Fibroblast of mammary gland (primary cell): Measurements from ENCODE around the gene SALL3.

Source experiments
- DNase-seq: peaks from one replicate; pipeline ENCODE4 v3.0.0-alpha.2; 2010; ENCODE audit warnings: low read depth
- H3K4me3 ChIP-seq: 2 replicates; pipeline ENCODE4 v1.5.1; 2011; ENCODE audit warnings: low read depth, mild to moderate bottlenecking, low read length, moderate library complexity; ENCODE audit not compliant: control insufficient read depth
- TF ChIP-seq, protein P1 (sequence below): conservative IDR thresholded peaks from 2 replicates; pipeline ENCODE4 v1.5.1; 2011; ENCODE audit warnings: low read depth, low read length, inconsistent platforms; ENCODE audit not compliant: control insufficient read depth, insufficient read depth

Gene SALL3

DNA sequence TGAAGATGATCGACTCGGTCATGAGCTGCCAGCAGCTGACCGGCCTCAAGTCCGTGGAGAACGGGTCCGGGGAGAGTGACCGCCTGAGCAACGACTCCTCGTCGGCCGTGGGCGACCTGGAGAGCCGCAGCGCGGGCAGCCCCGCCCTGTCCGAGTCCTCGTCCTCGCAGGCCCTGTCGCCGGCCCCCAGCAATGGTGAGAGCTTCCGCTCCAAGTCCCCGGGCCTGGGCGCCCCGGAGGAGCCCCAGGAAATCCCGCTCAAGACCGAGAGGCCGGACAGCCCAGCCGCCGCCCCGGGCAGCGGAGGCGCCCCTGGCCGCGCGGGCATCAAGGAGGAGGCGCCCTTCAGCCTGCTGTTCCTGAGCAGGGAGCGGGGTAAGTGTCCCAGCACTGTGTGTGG is 14.9 kb downstream of the SALL3 start:
- TF ChIP-seq, protein P1, sequence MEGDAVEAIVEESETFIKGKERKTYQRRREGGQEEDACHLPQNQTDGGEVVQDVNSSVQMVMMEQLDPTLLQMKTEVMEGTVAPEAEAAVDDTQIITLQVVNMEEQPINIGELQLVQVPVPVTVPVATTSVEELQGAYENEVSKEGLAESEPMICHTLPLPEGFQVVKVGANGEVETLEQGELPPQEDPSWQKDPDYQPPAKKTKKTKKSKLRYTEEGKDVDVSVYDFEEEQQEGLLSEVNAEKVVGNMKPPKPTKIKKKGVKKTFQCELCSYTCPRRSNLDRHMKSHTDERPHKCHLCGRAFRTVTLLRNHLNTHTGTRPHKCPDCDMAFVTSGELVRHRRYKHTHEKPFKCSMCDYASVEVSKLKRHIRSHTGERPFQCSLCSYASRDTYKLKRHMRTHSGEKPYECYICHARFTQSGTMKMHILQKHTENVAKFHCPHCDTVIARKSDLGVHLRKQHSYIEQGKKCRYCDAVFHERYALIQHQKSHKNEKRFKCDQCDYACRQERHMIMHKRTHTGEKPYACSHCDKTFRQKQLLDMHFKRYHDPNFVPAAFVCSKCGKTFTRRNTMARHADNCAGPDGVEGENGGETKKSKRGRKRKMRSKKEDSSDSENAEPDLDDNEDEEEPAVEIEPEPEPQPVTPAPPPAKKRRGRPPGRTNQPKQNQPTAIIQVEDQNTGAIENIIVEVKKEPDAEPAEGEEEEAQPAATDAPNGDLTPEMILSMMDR = no peak
- DNase-seq = no peak
- no peak overlapping the region for H3K4me3 ChIP-seq

DNA sequence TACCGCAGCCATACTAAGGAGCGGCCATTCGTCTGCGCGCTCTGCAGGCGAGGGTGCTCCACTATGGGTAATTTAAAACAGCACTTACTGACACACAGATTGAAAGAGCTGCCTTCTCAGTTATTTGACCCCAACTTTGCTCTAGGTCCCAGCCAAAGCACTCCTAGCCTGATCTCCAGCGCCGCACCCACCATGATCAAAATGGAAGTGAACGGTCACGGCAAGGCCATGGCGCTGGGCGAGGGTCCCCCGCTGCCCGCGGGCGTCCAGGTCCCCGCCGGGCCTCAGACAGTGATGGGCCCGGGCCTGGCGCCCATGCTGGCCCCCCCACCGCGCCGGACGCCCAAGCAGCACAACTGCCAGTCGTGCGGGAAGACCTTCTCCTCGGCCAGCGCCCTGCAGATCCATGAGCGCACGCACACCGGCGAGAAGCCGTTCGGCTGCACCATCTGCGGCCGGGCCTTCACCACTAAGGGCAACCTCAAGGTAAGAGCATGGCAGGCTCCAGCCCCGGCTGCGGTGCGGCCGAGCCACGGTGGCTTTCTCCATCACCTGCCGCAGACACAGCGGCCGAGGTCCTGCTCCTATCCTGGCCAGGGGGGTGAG is 15.5 kb downstream of the SALL3 start:
- no peak overlapping the region for H3K4me3 ChIP-seq
- no peak for DNase-seq
- TF ChIP-seq, protein P1 = no peak

DNA sequence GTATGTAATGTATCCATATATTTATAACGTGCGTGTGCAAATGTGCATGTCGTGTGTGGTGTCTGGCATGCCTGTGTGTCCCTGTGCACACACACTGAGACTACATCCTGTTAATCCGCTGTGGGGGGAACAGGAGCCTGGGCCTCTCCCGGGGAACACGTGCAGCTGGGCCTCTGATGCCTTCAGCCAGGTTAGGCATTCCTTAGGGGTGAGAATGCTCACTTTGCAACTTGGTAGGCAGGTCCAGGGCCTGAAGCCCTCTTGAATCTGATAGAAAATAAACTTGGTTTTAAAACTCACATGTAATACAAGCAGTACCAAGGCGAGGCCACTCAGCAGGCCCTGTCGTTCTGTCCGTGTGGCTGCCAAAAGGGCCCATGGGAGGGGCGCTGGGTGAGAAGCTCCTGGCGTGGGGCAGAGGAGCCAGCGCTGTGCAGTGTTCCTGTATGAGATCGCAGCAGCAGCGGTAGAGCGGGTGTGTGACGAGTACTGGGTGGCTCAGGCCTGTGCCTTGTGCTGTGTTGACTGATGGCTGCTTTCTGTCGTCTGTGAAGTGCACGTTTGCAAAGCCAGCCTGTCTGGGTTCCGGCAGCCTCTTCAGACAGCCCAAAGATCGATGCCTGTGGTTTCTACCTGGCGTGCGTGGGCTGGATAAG is 16.2 kb downstream of the SALL3 start:
- no peak overlapping the region for H3K4me3 ChIP-seq
- DNase-seq = no peak
- TF ChIP-seq, protein P1 = no peak

DNA sequence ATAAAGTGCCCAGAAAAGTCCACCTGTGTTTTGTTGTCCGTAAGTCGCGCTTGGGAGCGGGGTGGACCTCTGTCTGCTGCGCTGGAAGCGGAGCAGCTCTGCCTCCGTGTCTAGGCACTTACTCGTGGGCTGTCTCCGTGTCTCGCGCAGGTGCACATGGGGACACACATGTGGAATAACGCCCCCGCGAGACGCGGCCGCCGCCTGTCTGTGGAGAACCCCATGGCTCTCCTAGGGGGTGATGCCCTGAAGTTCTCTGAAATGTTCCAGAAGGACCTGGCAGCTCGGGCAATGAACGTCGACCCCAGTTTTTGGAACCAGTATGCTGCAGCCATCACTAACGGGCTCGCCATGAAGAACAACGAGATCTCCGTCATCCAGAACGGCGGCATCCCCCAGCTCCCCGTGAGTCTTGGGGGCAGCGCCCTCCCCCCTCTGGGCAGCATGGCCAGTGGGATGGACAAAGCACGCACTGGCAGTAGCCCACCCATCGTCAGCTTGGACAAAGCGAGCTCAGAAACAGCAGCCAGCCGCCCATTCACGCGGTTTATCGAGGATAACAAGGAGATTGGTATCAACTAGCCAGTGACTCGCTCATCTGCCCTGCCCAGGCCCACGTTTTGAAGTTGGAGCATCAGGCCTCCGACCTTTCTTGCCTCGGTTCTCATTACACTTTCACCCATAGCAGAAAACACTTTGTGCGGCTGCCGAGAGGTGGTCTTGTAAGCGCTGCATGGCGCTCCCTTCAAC is 17.3 kb downstream of the SALL3 start:
- DNase-seq = no peak
- H3K4me3 ChIP-seq = no peak overlapping the region

DNA sequence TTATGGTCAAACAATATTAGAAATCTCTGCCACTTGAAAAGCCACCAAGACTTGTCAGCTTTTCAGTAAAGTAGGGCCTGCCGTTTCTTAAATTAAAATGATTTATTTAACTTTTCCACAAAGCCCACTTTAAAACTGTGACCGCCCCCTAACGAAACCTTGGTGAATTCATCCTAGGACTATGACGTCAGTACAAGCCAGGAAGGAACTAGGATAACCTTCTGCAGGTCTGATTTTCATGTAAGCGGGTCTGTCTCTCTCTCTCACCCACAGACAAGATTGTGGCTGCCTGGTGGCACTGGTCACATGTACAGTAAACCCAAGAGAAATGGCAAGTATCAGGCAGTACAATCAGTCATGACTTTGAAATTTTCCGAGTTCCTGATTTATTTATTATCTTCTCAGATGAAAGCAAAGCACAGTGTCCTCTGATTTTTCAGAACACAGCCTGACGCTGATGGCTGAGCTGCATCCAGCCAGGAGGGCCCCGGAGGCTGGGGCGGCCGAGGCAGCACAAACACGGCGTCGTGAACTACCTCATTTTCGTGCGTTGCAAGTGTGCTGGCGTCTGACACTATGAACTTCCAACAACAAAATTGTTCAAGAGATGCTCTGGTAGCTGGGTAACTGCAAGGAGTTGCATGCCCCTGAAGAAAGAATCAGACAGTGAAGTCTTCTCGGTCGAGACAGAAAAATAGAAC is 18.9 kb downstream of the SALL3 start:
- no peak for DNase-seq
- H3K4me3 ChIP-seq = no peak overlapping the region
- TF ChIP-seq, protein P1 = no peak

More for the DNA sequence above, 17.3 kb downstream of the SALL3 start:
- TF ChIP-seq, protein P1 = no peak

DNA sequence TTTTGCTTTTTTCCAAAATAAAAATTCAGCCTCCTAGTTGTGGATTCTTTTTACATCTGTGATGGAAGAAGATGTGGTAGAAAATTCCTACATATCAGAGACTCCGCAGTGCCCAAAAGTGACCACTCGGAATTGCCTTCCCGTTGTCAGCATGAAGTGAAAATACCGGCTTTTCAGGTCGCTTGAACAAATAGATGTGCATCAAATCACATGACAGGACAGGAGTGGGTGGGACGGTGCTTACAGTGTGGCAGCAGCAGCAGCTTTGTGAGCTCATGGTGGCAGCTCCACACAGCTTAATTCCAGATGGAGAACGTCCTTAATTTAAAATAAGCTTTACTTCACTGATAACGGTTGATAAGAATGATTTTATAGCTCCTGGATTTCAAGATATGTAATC is 20.3 kb downstream of the SALL3 start:
- TF ChIP-seq, protein P1 = no peak
- no peak for DNase-seq

More for the DNA sequence above, 20.3 kb downstream of the SALL3 start:
- H3K4me3 ChIP-seq = no peak overlapping the region
